HG03025 (cell line): Measurements from ENCODE around the gene CCDC73.

Source experiments
- ATAC-seq: cut with Tn5 transposase; IDR thresholded peaks from one replicate; pipeline ENCODE4 v1.9.1; 2021; ENCODE audit warnings: mild to moderate bottlenecking, moderate library complexity; ENCODE audit not compliant: unreplicated experiment, low FRiP score

CCDC73 gene

GRCh38 chr11:32555895-32556294 is 238.6 kb downstream of the CCDC73 start:
- ATAC-seq: no peak

- ATAC-seq: no peak
Observed at GRCh38 chr11:32555091-32555490, 239.4 kb downstream of the CCDC73 start.
